Endothelial cell of umbilical vein (primary cell): ENCODE measurements around the gene KXD1. TPM values are rescaled to one million over a fixed set of nuclear protein-coding genes. Genes with fewer than 3 reads are reported as not detected.

Experiments
- BruUV-seq: library from RNA; stranded (reverse); fragments of 400-500 nt; replicated peaks from 2 replicates; lab custom pipeline; 2021; lab: Mats Ljungman, UMichigan
- CTCF ChIA-PET: fragments of 300-600, 350-600 bp; sonication (Branson Sonifier 250); formaldehyde crosslinking; loops from one replicate; lab custom pipeline; 2021; ENCODE audit warnings: antibody characterized with exemption, inconsistent platforms; lab: Charles Lee
- POLR2A ChIA-PET: fragments of 300-600, 350-600 bp; sonication (Branson Sonifier 250); formaldehyde crosslinking; loops from one replicate; lab custom pipeline; 2021; ENCODE audit warnings: antibody characterized with exemption, inconsistent platforms; lab: Charles Lee
- DNase-seq: peaks from one replicate; pipeline ENCODE4 v3.0.0-alpha.2; 2011; ENCODE audit warnings: low read depth, low spot score
- FAIRE-seq: peaks from 2 replicates; lab custom pipeline; 2011; peaks lifted over from hg19 to GRCh38; lab: Jason Lieb, UNC
- H2AFZ ChIP-seq: 2 replicates; pipeline ENCODE4 v1.6.0; 2012; ENCODE audit warnings: low read depth, low read length, control low read depth, inconsistent platforms
- H3K27ac ChIP-seq: 2 replicates; pipeline ENCODE4 v1.5.1; 2011; ENCODE audit warnings: low read depth, mild to moderate bottlenecking, control low read depth, low read length, moderate library complexity; ENCODE audit not compliant: insufficient read depth
- H3K27me3 ChIP-seq, 2 experiments: 2 replicates each; pipeline versions ENCODE4 v1.6.0 to v1.6.1; 2011; ENCODE audit warnings: low read length in 2 of 2, mixed read lengths in 1 of 2; ENCODE audit not compliant: control insufficient read depth in 2 of 2, insufficient read depth in 2 of 2
- H3K36me3 ChIP-seq, 2 experiments: 2 replicates in 1 of 2; 3 replicates in 1 of 2; pipeline ENCODE4 v1.5.1; 2011; ENCODE audit warnings: low read length in 2 of 2, mild to moderate bottlenecking in 1 of 2, moderate library complexity in 1 of 2; ENCODE audit not compliant: control insufficient read depth in 2 of 2, insufficient read depth in 2 of 2; ENCODE audit errors: extremely low read depth in 1 of 2
- H3K4me1 ChIP-seq: 3 replicates; pipeline ENCODE4 v1.5.1; 2011; ENCODE audit warnings: mild to moderate bottlenecking, low read length; ENCODE audit not compliant: control insufficient read depth, insufficient read depth; ENCODE audit errors: extremely low read depth
- H3K4me2 ChIP-seq: 2 replicates; pipeline ENCODE4 v1.6.1; 2011; ENCODE audit warnings: low read length, control low read depth, mixed read lengths; ENCODE audit not compliant: insufficient read depth
- H3K4me3 ChIP-seq, 3 experiments: fragments of 200-600 bp in 1 of 3; sonication (generic), shearing (Covaris generic) in 1 of 3; replicated peaks in 1 of 3; 2 replicates each; pipeline ENCODE4 v1.5.1; 2011 to 2016; ENCODE audit warnings: control low read depth in 3 of 3, low read length in 3 of 3, mild to moderate bottlenecking in 2 of 3, inconsistent platforms in 1 of 3, low read depth in 1 of 3, moderate library complexity in 1 of 3; ENCODE audit not compliant: insufficient read depth in 1 of 3
- H3K79me2 ChIP-seq: 2 replicates; pipeline ENCODE4 v1.6.0; 2012; ENCODE audit warnings: low read length, inconsistent platforms; ENCODE audit not compliant: control insufficient read depth, insufficient read depth
- H3K9ac ChIP-seq: replicated peaks from 2 replicates; pipeline ENCODE3; 2011; ENCODE audit warnings: low read length, control low read depth; ENCODE audit not compliant: insufficient read depth; ENCODE audit errors: extremely low read depth
- H3K9me1 ChIP-seq: replicated peaks from 3 replicates; pipeline ENCODE4 v1.6.0; 2011; ENCODE audit warnings: mild to moderate bottlenecking, low read length; ENCODE audit not compliant: control insufficient read depth, insufficient read depth; ENCODE audit errors: extremely low read depth
- H3K9me3 ChIP-seq: replicated peaks from 2 replicates; pipeline ENCODE4 v1.5.1; 2012; ENCODE audit warnings: low read length, inconsistent platforms; ENCODE audit not compliant: control insufficient read depth, insufficient read depth
- H4K20me1 ChIP-seq: replicated peaks from 2 replicates; pipeline ENCODE3; 2011; ENCODE audit warnings: mild to moderate bottlenecking, low read length; ENCODE audit not compliant: control insufficient read depth, insufficient read depth; ENCODE audit errors: extremely low read depth
- EZH2 ChIP-seq: IDR thresholded peaks from 2 replicates; pipeline ENCODE4 v1.6.1; 2012; ENCODE audit warnings: borderline replicate concordance, low read depth, mild to moderate bottlenecking, moderate library complexity, low read length, inconsistent platforms; ENCODE audit not compliant: severe bottlenecking
- MAX ChIP-seq: IDR thresholded peaks from 2 replicates; pipeline ENCODE4 v1.6.1; 2011; ENCODE audit not compliant: insufficient read depth, insufficient read length
- POLR2A ChIP-seq: IDR thresholded peaks from 2 replicates; pipeline ENCODE4 v1.6.1; 2012; ENCODE audit warnings: low read depth, mild to moderate bottlenecking, control low read depth, low read length
- dilution Hi-C: fragments of 300-500 bp; cut with MboI; formaldehyde crosslinking; loops from one replicate; pipeline ENCODE4 v1.15.0; 2019; ENCODE audit warnings: low sequenced_read_pairs; ENCODE audit not compliant: extremely low pct_ligation_motif_present
- intact Hi-C: fragments of 100-400 bp; cut with micrococcal nuclease; formaldehyde crosslinking; loops from one replicate; pipeline ENCODE4 v1.10.0; 2022
- polyA plus RNA-seq, 4 experiments: library from polyadenylated mRNA; depleted of rRNA in 3 of 4; stranded (reverse) in 3 of 4; unstranded in 1 of 4; fragments of >200 nt; gene quantifications; 2 replicates each; pipeline versions ENCODE4 v1.2.1 to v1.2.3, GENCODE V29; 2011 to 2012; ENCODE audit warnings: missing spikeins in 1 of 4
- total RNA-seq: library from RNA; stranded (reverse); gene quantifications from 2 replicates; pipeline ENCODE4 v1.2.3, GENCODE V29; 2021
- TF ChIP-seq, protein P1 (sequence below), 2 donors: IDR thresholded peaks; 1 replicate in 1 of 2; 2 replicates in 1 of 2; pipeline ENCODE4 v1.5.1; 2011; ENCODE audit warnings: low read length in 2 of 2, mild to moderate bottlenecking in 2 of 2, moderate library complexity in 2 of 2, control low read depth in 1 of 2, inconsistent platforms in 1 of 2, low read depth in 1 of 2; ENCODE audit not compliant: insufficient read depth in 1 of 2; ENCODE audit errors: extremely low read depth in 1 of 2

KXD1 gene
- total and polyA plus RNA-seq, 2 donors (not counting 3 experiments of a cell fraction or from before 2014, with no cell fraction given), result 134 to 186 TPM

GRCh38 chr19:18590273-18591272 lies 32.9 kb downstream of the KXD1 start:
- DNase-seq, result no peak
- H3K9me3 ChIP-seq, result no peaks in the 10 kb centered on the region
- ChIA-PET POLR2A (interaction anchor here (0.7 kb wide), 1 partner anchor 32 kb away, joined by 9 read pairs; no protein-coding TSS in a partner anchor), CTCF (interaction anchor here (0.5 to 3.4 kb wide), 10 partner anchors 11 to 257 kb away, joined by 3 to 24 read pairs (median 6); partner anchors contain the start of genes ELL, KXD1, TMEM59L and UBA52)
- intact Hi-C loops, result loop anchor here (1.0 kb wide), 1 partner anchor 329 kb away; the partner anchor contains the start of genes COPE and DDX49
- BruUV-seq, result TSS peak; percentile 8
- no peak for FAIRE-seq
- peak overlapping the region; percentile 68 for H3K4me2 ChIP-seq
- TF ChIP-seq, protein P1, sequence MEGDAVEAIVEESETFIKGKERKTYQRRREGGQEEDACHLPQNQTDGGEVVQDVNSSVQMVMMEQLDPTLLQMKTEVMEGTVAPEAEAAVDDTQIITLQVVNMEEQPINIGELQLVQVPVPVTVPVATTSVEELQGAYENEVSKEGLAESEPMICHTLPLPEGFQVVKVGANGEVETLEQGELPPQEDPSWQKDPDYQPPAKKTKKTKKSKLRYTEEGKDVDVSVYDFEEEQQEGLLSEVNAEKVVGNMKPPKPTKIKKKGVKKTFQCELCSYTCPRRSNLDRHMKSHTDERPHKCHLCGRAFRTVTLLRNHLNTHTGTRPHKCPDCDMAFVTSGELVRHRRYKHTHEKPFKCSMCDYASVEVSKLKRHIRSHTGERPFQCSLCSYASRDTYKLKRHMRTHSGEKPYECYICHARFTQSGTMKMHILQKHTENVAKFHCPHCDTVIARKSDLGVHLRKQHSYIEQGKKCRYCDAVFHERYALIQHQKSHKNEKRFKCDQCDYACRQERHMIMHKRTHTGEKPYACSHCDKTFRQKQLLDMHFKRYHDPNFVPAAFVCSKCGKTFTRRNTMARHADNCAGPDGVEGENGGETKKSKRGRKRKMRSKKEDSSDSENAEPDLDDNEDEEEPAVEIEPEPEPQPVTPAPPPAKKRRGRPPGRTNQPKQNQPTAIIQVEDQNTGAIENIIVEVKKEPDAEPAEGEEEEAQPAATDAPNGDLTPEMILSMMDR (IDR thresholded peaks at IDR 0.05; ENCODE audit: extremely low read depth in 1 of 2, insufficient read depth in 1 of 2, low read depth in 1 of 2, low read length in 2 of 2), result peak; percentile 4 to 17
- TF ChIP-seq POLR2A (no peak), MAX (no peak), EZH2 (no peak)
- dilution Hi-C loops, result no loop called here
- H3K9ac ChIP-seq, result no peak overlapping the region
- peaks cover 0 to 2% of the 10 kb centered on the region in 2 experiments for H3K36me3 ChIP-seq
- no peaks in the 10 kb centered on the region for H4K20me1 ChIP-seq
- peak overlapping the region in 1 of 3 experiments; percentile 65 for H3K4me3 ChIP-seq
- no peak overlapping the region for H2AFZ ChIP-seq
- no peaks in the 10 kb centered on the region for H3K79me2 ChIP-seq
- H3K27ac ChIP-seq, result no peak overlapping the region
- no peaks in the 10 kb centered on the region for H3K27me3 ChIP-seq
- H3K4me1 ChIP-seq, result peaks cover 20% of the 10 kb centered on the region
- H3K9me1 ChIP-seq, result no peaks in the 10 kb centered on the region
